Hepatocyte (in vitro differentiated cells): ENCODE results near the gene SMYD5. TPM values are rescaled to one million over a fixed set of nuclear protein-coding genes. Genes with fewer than 3 reads are reported as not detected.

Experiments used
- DNase-seq: peaks from one replicate; pipeline ENCODE4 v3.0.0-alpha.2; 2016; ENCODE audit warnings: low spot score
- H2AFZ ChIP-seq: fragments of 200-600 bp; sonication (generic); 2 replicates; pipeline ENCODE4 v1.6.0; 2016; ENCODE audit warnings: antibody characterized with exemption, mild to moderate bottlenecking
- H3K27ac ChIP-seq: fragments of 200-600 bp; sonication (generic); 2 replicates; pipeline ENCODE4 v1.5.1; 2016; ENCODE audit warnings: mild to moderate bottlenecking
- H3K27me3 ChIP-seq: fragments of 200-600 bp; sonication (generic); 2 replicates; pipeline ENCODE4 v1.6.1; 2016
- H3K36me3 ChIP-seq: fragments of 200-600 bp; sonication (generic); replicated peaks from 2 replicates; pipeline ENCODE4 v1.5.1; 2016; ENCODE audit warnings: low read depth; ENCODE audit not compliant: insufficient read depth
- H3K4me1 ChIP-seq: fragments of 200-600 bp; sonication (generic); 2 replicates; pipeline ENCODE4 v1.5.1; 2016; ENCODE audit warnings: mild to moderate bottlenecking, moderate library complexity; ENCODE audit not compliant: insufficient read depth
- H3K4me2 ChIP-seq: fragments of 200-600 bp; sonication (generic); 2 replicates; pipeline ENCODE4 v1.6.0; 2016
- H3K4me3 ChIP-seq: fragments of 200-600 bp; sonication (generic); 2 replicates; pipeline ENCODE4 v1.5.1; 2016; ENCODE audit warnings: mild to moderate bottlenecking
- H3K79me2 ChIP-seq: fragments of 200-600 bp; sonication (generic); 2 replicates; pipeline ENCODE4 v1.6.0; 2017; ENCODE audit warnings: mild to moderate bottlenecking
- H3K9me2 ChIP-seq: fragments of 200-600 bp; sonication (generic); replicated peaks from 2 replicates; pipeline ENCODE4 v1.6.0; 2017; ENCODE audit warnings: mild to moderate bottlenecking; ENCODE audit not compliant: insufficient read depth
- H3K9me3 ChIP-seq: fragments of 200-600 bp; sonication (generic); 2 replicates; pipeline ENCODE4 v1.5.1; 2016; ENCODE audit warnings: low read depth, mild to moderate bottlenecking
- H4K20me1 ChIP-seq: fragments of 200-600 bp; sonication (generic); 2 replicates; pipeline ENCODE4 v1.6.0; 2016; ENCODE audit warnings: mild to moderate bottlenecking; ENCODE audit not compliant: insufficient read depth, poor library complexity, severe bottlenecking
- EZH2 ChIP-seq: fragments of 200-600 bp; sonication (generic); IDR thresholded peaks from 2 replicates; pipeline ENCODE4 v1.6.1; 2016; ENCODE audit warnings: antibody characterized with exemption, mild to moderate bottlenecking, borderline replicate concordance
- EZH2phosphoT487 ChIP-seq: fragments of 200-600 bp; sonication (generic); IDR thresholded peaks from one replicate; pipeline ENCODE4 v1.6.1; 2018; ENCODE audit warnings: antibody characterized with exemption, mild to moderate bottlenecking, low read depth, moderate library complexity; ENCODE audit not compliant: unreplicated experiment, severe bottlenecking
- WGBS: methylation state at CpG from one replicate; pipeline ENCODE4 v1.1.6; 2016; ENCODE audit warnings: low lambda C conversion rate; ENCODE audit errors: missing lambda C conversion rate; 5-methylcytosine and 5-hydroxymethylcytosine counted together
- polyA plus RNA-seq: library from polyadenylated mRNA; unstranded; fragments of >200 nt; fragmentation: Nextera tagmentation; extraction: Ambion mirVana; gene quantifications from 2 replicates; pipeline ENCODE4 v1.2.1, GENCODE V29; 2016
- total RNA-seq: library from RNA; depleted of rRNA; stranded (reverse); fragments of >200 nt; gene quantifications from 2 replicates; pipeline ENCODE4 v1.2.3, GENCODE V29; 2014
- TF ChIP-seq, protein P1 (sequence below): fragments of 200-600 bp; sonication (generic); IDR thresholded peaks from 2 replicates; pipeline ENCODE4 v1.5.1; 2016; ENCODE audit warnings: antibody characterized with exemption, mild to moderate bottlenecking; ENCODE audit not compliant: poor library complexity

Gene SMYD5
- total and polyA plus RNA-seq, 2 experiments from 2014 or later, result 10.0 to 28.3 TPM

GRCh38 chr2:73257021-73257420 is 43.0 kb downstream of the SMYD5 start:
- H3K27me3 ChIP-seq, result no peaks in the 10 kb centered on the region
- no peak overlapping the region for H2AFZ ChIP-seq
- H3K9me3 ChIP-seq, result no peaks in the 10 kb centered on the region
- no peak overlapping the region for H3K4me3 ChIP-seq
- H4K20me1 ChIP-seq, result no peaks in the 10 kb centered on the region
- H3K27ac ChIP-seq, result no peak overlapping the region
- 92% methylated on average over 2 of the region's 2 CpGs for WGBS
- TF ChIP-seq, protein P1, sequence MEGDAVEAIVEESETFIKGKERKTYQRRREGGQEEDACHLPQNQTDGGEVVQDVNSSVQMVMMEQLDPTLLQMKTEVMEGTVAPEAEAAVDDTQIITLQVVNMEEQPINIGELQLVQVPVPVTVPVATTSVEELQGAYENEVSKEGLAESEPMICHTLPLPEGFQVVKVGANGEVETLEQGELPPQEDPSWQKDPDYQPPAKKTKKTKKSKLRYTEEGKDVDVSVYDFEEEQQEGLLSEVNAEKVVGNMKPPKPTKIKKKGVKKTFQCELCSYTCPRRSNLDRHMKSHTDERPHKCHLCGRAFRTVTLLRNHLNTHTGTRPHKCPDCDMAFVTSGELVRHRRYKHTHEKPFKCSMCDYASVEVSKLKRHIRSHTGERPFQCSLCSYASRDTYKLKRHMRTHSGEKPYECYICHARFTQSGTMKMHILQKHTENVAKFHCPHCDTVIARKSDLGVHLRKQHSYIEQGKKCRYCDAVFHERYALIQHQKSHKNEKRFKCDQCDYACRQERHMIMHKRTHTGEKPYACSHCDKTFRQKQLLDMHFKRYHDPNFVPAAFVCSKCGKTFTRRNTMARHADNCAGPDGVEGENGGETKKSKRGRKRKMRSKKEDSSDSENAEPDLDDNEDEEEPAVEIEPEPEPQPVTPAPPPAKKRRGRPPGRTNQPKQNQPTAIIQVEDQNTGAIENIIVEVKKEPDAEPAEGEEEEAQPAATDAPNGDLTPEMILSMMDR, result no peak
- TF ChIP-seq EZH2phosphoT487 (no peak), EZH2 (no peak)
- H3K4me2 ChIP-seq, result no peak overlapping the region
- no peaks in the 10 kb centered on the region for H3K36me3 ChIP-seq
- no peaks in the 10 kb centered on the region for H3K9me2 ChIP-seq
- H3K79me2 ChIP-seq, result no peaks in the 10 kb centered on the region
- no peaks in the 10 kb centered on the region for H3K4me1 ChIP-seq
- DNase-seq, result no peak

DNA sequence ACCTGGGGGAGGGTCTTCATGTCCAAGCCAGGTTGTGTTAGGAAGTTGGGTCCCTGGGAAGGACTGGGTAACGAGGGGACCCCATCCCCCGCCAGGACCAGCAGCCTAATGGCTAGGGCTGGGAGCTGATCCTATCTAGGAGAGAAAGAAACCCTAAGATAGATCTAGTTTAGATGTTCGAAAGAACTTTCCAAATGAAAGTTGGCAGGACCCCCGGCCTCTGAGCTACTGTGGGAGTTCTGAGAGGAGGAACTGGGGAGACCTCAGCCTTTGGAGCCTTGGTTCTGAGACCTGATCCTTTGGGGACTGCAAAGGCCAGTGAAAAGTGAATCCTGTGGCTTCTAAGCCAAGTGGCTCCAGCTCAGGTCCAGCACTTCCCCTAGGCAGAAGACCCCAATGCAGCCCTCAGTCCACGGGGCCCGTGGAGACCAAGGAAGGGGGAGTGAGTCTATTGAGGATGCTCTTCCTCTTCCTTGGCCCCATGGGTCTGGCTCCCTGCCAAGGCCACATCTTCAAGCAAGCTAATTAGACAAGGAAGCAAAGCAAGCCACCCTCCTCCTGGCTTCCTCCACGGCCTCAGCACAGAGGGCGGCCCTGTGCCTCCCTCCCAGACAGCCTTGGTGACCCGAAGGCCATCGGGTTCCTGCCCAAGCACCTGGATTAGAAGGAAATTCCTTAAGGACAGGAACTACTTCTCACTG is 43.5 kb downstream of the SMYD5 start:
- no peaks in the 10 kb centered on the region for H3K4me1 ChIP-seq
- TF ChIP-seq EZH2phosphoT487 (no peak), EZH2 (no peak)
- TF ChIP-seq, protein P1, result no peak
- no peaks in the 10 kb centered on the region for H3K79me2 ChIP-seq
- no peak overlapping the region for H3K27ac ChIP-seq
- no peaks in the 10 kb centered on the region for H3K27me3 ChIP-seq
- DNase-seq, result no peak
- no peaks in the 10 kb centered on the region for H3K9me3 ChIP-seq
- no peak overlapping the region for H3K4me2 ChIP-seq
- 89% methylated on average over 10 of the region's 10 CpGs for WGBS
- H2AFZ ChIP-seq, result no peak overlapping the region
- no peaks in the 10 kb centered on the region for H3K36me3 ChIP-seq
- no peak overlapping the region for H3K4me3 ChIP-seq
- no peaks in the 10 kb centered on the region for H4K20me1 ChIP-seq
- H3K9me2 ChIP-seq, result no peaks in the 10 kb centered on the region

DNA sequence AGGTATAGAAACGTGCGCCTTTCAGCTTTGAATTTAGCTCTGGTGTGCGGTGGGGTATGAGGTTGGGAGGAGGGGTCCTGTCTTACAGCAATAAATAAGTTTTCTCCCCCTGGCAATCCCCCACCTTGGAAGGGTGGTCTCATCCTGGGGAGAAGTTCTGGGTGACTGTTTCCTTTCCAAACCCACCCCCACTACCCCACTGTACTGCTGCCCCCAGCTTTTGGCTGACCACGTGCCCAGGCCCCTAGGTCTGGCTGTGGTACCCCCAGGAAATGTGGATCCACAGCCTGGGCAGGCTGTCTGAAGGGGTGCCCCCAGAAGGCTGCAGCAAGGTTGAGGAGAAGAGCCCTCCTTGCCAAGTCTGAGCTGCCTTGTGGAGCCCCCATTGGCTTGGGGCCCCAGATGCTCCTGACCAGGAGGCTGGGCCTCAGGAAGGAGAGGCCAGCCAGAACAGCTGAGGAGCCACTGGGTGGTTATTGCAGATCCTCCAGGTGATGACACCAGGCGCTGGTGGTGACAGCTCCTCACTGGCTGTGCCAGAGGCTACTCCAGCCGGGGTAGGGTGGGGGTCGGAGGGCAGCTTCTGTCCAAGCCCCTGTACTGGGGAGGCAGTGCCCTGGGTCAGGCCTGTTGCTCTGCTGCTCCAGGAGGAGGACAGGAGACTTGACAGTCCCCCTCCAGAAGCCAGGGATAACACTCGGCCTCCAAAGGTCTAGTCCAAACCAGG is 44.3 kb downstream of the SMYD5 start:
- Histone ChIP-seq H2AFZ (no peak overlapping the region), H3K4me1 (no peaks in the 10 kb centered on the region), H3K9me3 (no peaks in the 10 kb centered on the region), H4K20me1 (no peaks in the 10 kb centered on the region), H3K27ac (no peak overlapping the region), H3K36me3 (no peaks in the 10 kb centered on the region), H3K4me3 (no peak overlapping the region), H3K27me3 (no peaks in the 10 kb centered on the region), H3K79me2 (no peaks in the 10 kb centered on the region), H3K4me2 (no peak overlapping the region), H3K9me2 (no peaks in the 10 kb centered on the region)
- DNase-seq, result no peak
- 94% methylated on average over 8 of the region's 8 CpGs for WGBS
- TF ChIP-seq EZH2phosphoT487, result no peak
- no peak for TF ChIP-seq EZH2
- TF ChIP-seq, protein P1, result no peak
